GM18861 (cell line): Measurements from ENCODE around the gene RYR3.

ENCODE experiments used
- ATAC-seq: cut with Tn5 transposase; IDR thresholded peaks from one replicate; pipeline ENCODE4 v1.9.1; 2021; ENCODE audit not compliant: unreplicated experiment

RYR3 gene

GRCh38 chr15:33858836-33859235 is 548.1 kb downstream of the RYR3 start:
- no peak for ATAC-seq

DNA sequence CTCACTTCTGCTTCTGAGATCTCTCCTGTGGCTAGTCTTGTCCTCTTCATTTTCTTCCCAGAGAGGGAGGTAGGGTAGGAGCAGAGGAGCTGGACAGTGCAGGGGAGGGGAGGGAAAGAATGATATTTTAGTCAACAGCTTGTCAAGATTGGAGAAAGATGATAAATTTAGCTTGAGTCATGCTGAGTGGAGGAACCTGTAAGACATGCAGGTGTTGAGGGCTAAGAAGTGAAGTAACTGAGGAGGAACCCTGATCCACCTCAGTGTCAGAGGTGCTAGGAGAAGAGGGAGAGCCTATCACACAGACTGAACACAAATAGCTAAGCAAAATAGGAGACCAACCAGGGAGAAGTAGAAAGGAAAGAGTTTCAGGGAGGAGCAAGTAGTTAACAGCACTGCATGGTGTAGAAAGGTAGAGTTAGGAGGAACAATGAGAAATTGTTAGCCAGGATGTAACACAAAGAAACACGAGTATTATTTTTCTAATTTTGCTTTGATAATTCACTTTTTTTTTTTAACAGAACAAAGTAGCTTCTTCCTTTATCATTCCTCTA is 549.3 kb downstream of the RYR3 start:
- ATAC-seq, result no peak

- ATAC-seq, result no peak
Measured at GRCh38 chr15:33860754-33861153, 550.0 kb downstream of the RYR3 start.

DNA sequence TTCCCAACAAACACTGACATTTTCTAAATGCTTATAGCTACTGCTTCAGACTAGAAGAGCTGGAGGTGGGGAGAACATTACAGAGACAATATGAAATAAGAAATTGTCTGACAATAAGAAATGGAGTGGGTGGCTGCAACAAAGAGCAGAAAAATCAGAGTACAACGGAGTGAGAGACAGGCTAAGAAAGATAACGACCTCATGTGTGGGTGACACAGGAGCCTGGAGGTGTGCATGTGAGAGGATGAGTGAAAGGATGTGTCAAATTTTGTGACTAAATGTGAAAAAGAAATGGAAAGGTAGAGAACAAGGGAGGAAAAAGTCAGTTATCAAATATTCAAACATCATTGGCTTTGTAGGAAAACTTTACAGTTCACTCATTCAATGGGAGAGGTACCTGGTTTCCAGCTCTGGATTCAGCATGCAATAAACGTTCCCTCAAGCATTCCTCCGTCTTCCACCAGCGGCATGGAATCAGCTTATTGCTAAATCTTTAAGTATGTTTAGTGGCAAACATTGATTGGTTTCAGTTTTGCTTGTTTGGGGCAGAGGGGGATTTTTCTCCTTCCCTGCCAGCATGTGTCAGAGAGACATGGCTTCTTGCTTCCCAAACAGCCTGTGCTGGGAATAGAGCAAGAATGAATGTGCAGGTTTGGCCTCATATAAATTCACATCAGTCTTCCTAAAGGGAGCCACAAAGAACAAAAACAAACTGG is 553.8 kb downstream of the RYR3 start:
- no peak for ATAC-seq

GRCh38 chr15:33865416-33865815 is 554.6 kb downstream of the RYR3 start:
- no peak for ATAC-seq

- ATAC-seq, result no peak
Measured at GRCh38 chr15:33866101-33866737, 555.5 kb downstream of the RYR3 start.

DNA sequence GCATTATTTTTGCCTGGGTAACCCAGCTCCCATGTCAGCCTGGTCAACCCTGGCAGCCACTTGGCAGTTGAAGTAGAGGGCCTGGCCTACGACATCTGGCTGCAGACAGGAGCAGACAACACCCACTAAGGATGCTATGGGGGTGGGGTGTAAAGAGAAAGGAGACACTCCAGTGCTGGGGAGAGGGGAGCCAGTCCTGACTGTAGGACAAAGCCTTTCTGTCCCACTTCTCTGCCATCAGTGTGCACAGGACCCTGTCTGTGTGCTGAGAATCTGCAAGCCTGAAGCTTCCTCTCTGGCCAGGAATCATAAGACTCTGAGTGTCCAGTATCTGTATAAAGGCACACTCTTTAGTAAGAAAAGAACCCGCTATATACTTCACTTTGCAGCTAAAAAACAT is 561.2 kb downstream of the RYR3 start:
- ATAC-seq, result no peak

DNA sequence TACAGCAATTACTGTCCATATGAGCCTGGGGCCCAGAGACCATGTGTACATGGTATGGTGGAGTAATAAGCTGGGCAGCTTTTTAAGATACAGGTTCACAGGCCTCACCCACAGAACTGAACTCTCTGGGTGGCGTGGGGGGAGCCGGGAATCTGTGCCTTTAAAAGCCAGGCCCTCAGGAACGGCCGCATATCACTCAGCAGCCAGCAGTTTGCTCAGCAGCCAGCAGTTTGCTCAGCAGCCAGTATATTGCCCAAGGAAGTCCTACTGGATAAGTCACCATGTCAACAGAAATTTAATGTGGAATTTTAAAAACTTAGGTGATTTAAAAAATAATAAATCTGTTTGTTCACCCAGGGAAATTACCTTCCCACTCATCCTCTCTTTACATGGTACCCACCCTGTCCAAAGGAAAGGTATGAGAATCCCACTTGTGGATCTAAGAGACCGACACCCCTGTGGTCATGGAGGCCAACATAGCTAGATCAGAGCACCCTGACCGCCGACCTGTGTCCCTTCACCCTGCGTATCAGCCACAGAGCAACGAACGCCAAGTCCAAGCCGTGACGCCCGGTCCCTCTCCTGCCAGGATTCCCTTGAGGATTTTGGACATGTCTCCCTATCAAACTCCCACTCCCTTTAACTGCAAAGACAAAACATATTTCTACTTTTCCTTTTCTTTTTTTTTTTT is 561.8 kb downstream of the RYR3 start:
- ATAC-seq, result no peak

DNA sequence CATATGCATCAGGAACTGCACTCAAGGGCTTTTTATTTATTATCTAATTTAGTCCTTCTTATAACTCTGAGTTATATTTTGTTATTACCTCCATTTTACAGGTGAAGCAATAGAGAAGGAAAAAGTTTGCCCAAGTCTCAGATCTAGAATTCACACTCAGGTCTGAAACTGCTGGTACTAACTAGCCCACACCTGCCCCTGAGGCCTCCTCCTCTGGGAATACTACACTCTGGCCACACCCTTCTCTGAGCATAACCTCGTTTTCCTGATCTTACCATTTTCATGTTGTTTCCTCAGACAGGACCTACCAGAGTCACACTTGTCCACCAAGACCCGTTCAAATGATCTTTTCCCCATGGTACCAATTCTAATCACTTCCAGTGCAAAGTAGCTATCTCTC is 563.4 kb downstream of the RYR3 start:
- ATAC-seq, result no peak

GRCh38 chr15:33882921-33883320 is 572.2 kb downstream of the RYR3 start:
- ATAC-seq, result no peak

DNA sequence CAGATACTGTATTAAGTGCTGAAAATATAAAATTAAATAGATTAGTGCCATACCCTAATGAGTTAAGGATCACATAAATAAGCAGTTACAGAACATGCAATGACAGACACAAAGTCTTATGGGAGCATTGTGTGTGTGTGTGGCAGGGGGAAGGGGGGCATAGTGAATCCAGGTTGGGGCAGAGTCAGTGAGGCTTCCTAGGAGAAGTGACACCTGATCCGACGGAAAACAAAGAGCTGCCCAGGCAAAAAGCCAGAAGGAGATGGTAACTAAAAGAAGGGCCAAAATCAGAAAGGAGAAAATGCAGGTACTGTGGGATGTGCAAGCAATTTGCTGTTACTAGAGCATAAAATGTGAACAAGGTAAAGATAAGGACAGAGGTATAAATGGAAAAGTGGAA is 577.4 kb downstream of the RYR3 start:
- ATAC-seq, result no peak

GRCh38 chr15:33894193-33894592 is 583.4 kb downstream of the RYR3 start:
- peak; percentile 85 for ATAC-seq

DNA sequence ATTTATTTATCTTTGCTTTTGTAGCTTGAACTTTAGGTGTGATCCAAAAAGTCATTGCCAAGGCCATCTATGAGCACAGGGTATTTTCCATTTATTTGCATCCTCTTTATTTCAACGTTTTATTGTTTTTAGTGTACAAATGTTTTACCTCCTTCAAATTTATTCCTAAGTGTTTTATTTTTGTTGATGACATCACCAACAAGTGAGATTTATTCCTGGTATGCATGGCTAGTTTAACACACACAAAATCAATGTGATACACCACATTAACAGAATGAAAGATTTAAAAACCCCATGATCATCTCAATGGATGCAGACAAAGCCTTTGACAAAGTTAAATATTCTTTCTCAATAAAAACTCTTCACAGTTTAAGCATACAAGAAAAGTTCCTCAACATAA is 591.3 kb downstream of the RYR3 start:
- no peak for ATAC-seq

DNA sequence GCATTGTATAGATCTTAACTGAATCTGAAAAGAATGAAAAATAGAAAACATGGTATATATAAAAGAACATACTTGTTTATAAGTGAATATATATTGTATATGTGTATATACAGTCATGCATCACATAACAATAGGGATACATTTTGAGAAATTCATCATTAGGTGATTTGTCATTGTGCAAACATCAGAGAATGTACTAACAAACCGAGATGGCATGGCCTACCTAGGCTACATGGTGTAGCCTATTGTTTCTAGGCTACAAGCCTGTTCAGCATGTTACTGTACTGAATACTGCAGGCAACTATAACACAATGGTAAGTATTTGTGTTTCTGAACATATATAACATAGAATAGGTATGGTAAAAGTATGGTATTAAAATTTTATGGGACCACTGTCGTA is 592.9 kb downstream of the RYR3 start:
- no peak for ATAC-seq

DNA sequence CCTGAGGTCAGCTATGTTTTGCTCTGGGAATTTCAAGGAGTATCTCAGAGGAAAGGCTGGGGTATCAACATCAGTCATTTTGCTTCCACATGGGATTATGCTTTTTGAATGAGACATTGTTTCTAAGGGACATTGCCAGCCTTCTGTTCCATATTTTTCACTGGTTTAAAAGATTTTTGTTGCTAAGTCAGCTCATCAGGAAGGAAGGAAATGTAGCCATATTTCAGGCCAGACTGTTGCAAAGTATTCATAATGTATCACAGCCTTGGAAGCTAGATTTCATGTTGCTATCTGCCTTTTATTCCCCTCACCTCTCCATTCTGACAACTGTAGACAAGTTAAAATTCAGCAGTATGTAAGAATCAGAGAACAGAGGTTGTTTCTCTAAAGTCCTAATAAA is 596.6 kb downstream of the RYR3 start:
- no peak for ATAC-seq

DNA sequence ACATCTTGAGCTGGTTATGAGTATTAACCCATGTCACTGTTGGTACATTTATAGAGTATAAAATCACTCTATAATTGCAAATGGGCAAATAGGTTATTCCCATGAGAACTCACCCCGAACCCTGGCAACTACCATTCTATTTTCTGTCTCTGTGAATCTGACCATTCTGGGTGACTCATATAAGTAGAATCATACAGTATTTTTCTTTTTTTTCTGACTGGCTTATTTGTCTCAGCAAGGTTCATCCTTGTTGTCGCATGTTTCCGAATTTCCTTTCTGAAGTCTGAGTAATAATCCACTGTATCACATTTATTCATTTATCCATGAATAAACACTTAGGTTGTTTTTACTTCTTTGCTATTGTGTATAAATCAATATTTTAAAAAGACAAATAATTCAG is 597.6 kb downstream of the RYR3 start:
- ATAC-seq, result no peak

- no peak for ATAC-seq
Measured at GRCh38 chr15:33910741-33911140, 600.0 kb downstream of the RYR3 start.

DNA sequence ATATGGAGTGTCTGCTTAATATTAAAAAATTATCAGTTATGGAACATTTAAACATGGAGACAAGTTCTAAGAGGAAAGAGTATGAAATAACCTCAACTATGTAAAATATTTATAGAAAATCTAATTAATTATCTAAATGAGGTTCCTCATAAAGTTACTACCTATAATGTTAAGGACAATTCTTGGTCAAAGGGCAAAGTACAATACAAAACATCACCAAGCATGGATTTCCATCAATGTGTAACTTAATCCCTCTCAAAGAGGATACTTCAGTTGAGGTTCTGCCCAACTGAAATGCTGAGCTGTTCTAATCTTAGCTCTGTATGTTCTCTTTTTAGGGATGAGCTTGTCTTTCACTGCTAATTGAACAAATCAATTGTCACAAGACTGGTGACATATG is 601.6 kb downstream of the RYR3 start:
- no peak for ATAC-seq

GRCh38 chr15:33913459-33913858 is 602.7 kb downstream of the RYR3 start:
- no peak for ATAC-seq
